ENCODE measurements around the gene BRSK2. TPM values are rescaled to one million over a fixed set of nuclear protein-coding genes. Genes with fewer than 3 reads are reported as not detected.

The BRSK2 gene
- total RNA-seq, 1 donor from 2014 or later: 7.1 TPM

GRCh38 chr11:1462698-1462975 is 72.9 kb downstream of the BRSK2 start:
- H3K79me2 ChIP-seq (ENCODE audit: insufficient read depth, low read length): no peaks in the 10 kb centered on the region
- Mint-ChIP-seq H3K27me3 (ENCODE audit: low read depth, unreplicated experiment) (peaks cover 2% of the 10 kb centered on the region), H3K4me3 (ENCODE audit: unreplicated experiment) (no peak overlapping the region), H3K27ac (ENCODE audit: unreplicated experiment) (no peak overlapping the region), H3K9me3 (ENCODE audit: unreplicated experiment) (no peaks in the 10 kb centered on the region), H3K4me1 (ENCODE audit: low read depth, unreplicated experiment) (peaks cover 4% of the 10 kb centered on the region), H3K36me3 (ENCODE audit: low read depth, unreplicated experiment) (peaks cover 4% of the 10 kb centered on the region)
- H3K9ac ChIP-seq (ENCODE audit: low read length): no peak overlapping the region
- H3K27ac ChIP-seq (ENCODE audit: low read depth, low read length): no peak overlapping the region
- no peaks in the 10 kb centered on the region for H3K4me1 ChIP-seq (ENCODE audit: insufficient read depth, low read length)
- no peaks in the 10 kb centered on the region for H3K36me3 ChIP-seq (ENCODE audit: insufficient read depth, low read length)
- no peak overlapping the region for H2AFZ ChIP-seq (ENCODE audit: low read depth, low read length)
- no peaks in the 10 kb centered on the region for H3K27me3 ChIP-seq (ENCODE audit: insufficient read depth, low read length)
- DNase-seq (ENCODE audit: low read depth) (no peak), FAIRE-seq (no peak)
- TF ChIP-seq EZH2 (IDR thresholded peaks at IDR 0.05; ENCODE audit: insufficient read depth, low read length) (no peak), CTCF (IDR thresholded peaks at IDR 0.05; ENCODE audit: insufficient read depth, low read depth, low read length) (no peak)
- no peak overlapping the region for H3K4me3 ChIP-seq (ENCODE audit: insufficient read depth, low read depth, low read length)
- no peak overlapping the region for H3K4me2 ChIP-seq (ENCODE audit: low read length)
- no peaks in the 10 kb centered on the region for H3K9me3 ChIP-seq (ENCODE audit: insufficient read depth, low read depth, low read length)
- no peaks in the 10 kb centered on the region for H4K20me1 ChIP-seq (ENCODE audit: insufficient read depth, low read length)

DNA sequence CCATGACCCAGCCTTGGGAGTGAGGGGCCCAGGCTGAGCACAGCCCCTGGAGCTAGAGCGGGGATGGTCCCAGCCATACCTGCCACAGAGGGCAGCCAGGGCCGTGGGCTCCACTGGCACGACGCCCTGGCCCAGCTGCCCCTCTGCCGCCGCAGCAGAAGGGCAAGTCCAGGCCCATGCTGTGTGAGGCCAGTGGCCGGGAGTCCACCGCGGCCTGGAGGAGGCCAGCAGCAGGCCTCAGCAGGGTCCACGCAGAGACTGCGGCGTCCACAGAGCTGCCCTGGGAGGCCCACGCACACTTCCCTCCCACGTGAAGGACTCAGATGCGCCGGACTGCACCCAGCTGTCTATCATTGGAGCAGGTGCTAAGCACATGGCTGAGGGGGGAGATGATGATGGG is 73.3 kb downstream of the BRSK2 start:
- H3K4me2 ChIP-seq (ENCODE audit: low read length): no peak overlapping the region
- H3K9me3 ChIP-seq (ENCODE audit: insufficient read depth, low read depth, low read length): no peaks in the 10 kb centered on the region
- Mint-ChIP-seq H3K27ac (ENCODE audit: unreplicated experiment) (no peak overlapping the region), H3K9me3 (ENCODE audit: unreplicated experiment) (no peaks in the 10 kb centered on the region), H3K4me3 (ENCODE audit: unreplicated experiment) (no peak overlapping the region), H3K4me1 (ENCODE audit: low read depth, unreplicated experiment) (peaks cover 4% of the 10 kb centered on the region), H3K27me3 (ENCODE audit: low read depth, unreplicated experiment) (peaks cover 2% of the 10 kb centered on the region), H3K36me3 (ENCODE audit: low read depth, unreplicated experiment) (peaks cover 4% of the 10 kb centered on the region)
- DNase-seq (ENCODE audit: low read depth) (no peak), FAIRE-seq (no peak)
- H3K27me3 ChIP-seq (ENCODE audit: insufficient read depth, low read length): no peaks in the 10 kb centered on the region
- no peaks in the 10 kb centered on the region for H3K79me2 ChIP-seq (ENCODE audit: insufficient read depth, low read length)
- H4K20me1 ChIP-seq (ENCODE audit: insufficient read depth, low read length): no peaks in the 10 kb centered on the region
- no peak for TF ChIP-seq EZH2 (IDR thresholded peaks at IDR 0.05; ENCODE audit: insufficient read depth, low read length)
- no peak for TF ChIP-seq CTCF (IDR thresholded peaks at IDR 0.05; ENCODE audit: insufficient read depth, low read depth, low read length)
- no peaks in the 10 kb centered on the region for H3K36me3 ChIP-seq (ENCODE audit: insufficient read depth, low read length)
- no peak overlapping the region for H3K27ac ChIP-seq (ENCODE audit: low read depth, low read length)
- no peak overlapping the region for H2AFZ ChIP-seq (ENCODE audit: low read depth, low read length)
- no peak overlapping the region for H3K4me3 ChIP-seq (ENCODE audit: insufficient read depth, low read depth, low read length)
- H3K9ac ChIP-seq (ENCODE audit: low read length): no peak overlapping the region
- H3K4me1 ChIP-seq (ENCODE audit: insufficient read depth, low read length): no peaks in the 10 kb centered on the region

DNA sequence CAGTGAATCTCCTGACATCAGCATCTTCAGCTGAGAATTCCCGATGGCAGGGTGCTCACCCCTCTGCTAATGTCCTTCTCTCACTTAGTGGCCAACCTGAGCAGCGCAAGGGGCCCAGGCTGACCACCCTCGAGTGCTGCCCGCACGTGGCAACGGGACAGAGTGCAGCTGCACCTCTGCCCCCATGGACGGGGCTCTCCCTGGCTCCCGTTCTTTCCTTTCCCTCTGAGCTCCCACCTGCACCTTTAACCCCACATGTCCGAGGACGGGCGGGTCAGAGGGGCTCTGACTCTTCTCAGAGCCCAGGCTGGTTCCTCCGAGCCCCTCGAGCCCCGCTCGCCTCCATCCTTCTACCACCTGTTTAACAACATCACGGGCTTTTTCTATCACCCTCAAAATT is 77.0 kb downstream of the BRSK2 start:
- Mint-ChIP-seq H3K9me3 (ENCODE audit: unreplicated experiment) (no peaks in the 10 kb centered on the region), H3K4me3 (ENCODE audit: unreplicated experiment) (no peak overlapping the region), H3K27me3 (ENCODE audit: low read depth, unreplicated experiment) (peaks cover 2% of the 10 kb centered on the region), H3K4me1 (ENCODE audit: low read depth, unreplicated experiment) (peaks cover 4% of the 10 kb centered on the region), H3K27ac (ENCODE audit: unreplicated experiment) (no peak overlapping the region), H3K36me3 (ENCODE audit: low read depth, unreplicated experiment) (peaks cover 12% of the 10 kb centered on the region)
- no peak for DNase-seq (ENCODE audit: low read depth)
- H3K9ac ChIP-seq (ENCODE audit: low read length): no peak overlapping the region
- no peak overlapping the region for H3K4me3 ChIP-seq (ENCODE audit: insufficient read depth, low read depth, low read length)
- TF ChIP-seq EZH2 (IDR thresholded peaks at IDR 0.05; ENCODE audit: insufficient read depth, low read length) (no peak), CTCF (IDR thresholded peaks at IDR 0.05; ENCODE audit: insufficient read depth, low read depth, low read length) (no peak)
- H3K27ac ChIP-seq (ENCODE audit: low read depth, low read length): no peak overlapping the region
- H3K27me3 ChIP-seq (ENCODE audit: insufficient read depth, low read length): no peaks in the 10 kb centered on the region
- no peaks in the 10 kb centered on the region for H3K9me3 ChIP-seq (ENCODE audit: insufficient read depth, low read depth, low read length)
- H2AFZ ChIP-seq (ENCODE audit: low read depth, low read length): no peak overlapping the region
- no peaks in the 10 kb centered on the region for H3K36me3 ChIP-seq (ENCODE audit: insufficient read depth, low read length)
- no peak overlapping the region for H3K4me2 ChIP-seq (ENCODE audit: low read length)
- no peaks in the 10 kb centered on the region for H3K79me2 ChIP-seq (ENCODE audit: insufficient read depth, low read length)
- FAIRE-seq: no peak
- no peaks in the 10 kb centered on the region for H4K20me1 ChIP-seq (ENCODE audit: insufficient read depth, low read length)
- H3K4me1 ChIP-seq (ENCODE audit: insufficient read depth, low read length): no peaks in the 10 kb centered on the region
